Measurements from ENCODE around the gene ADD2. TPM values are rescaled to one million over a fixed set of nuclear protein-coding genes. Genes with fewer than 3 reads are reported as not detected.

The ADD2 gene
- total and polyA plus RNA-seq, 2 donors (not counting 1 experiment from before 2014, with no cell fraction given) = 15.9 to 21.7 TPM

DNA sequence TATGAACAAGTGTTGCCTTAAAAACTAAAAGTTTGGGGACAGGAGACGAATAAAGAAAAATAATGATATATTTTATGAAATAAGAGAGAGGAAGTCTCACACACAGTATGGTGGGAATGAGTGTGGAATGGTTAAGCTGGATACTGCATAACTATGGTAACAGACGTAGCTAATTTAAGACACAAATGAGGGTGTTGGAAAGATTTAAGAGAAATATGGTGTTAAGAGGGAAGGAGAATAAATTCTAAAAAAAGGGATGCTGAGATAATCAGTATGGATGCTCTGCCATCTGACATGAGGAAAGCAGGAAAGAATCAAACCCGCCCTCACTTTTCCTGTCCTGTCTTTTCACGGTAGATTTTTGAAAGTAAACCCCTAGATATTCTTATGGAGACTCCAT lies 10.6 kb downstream of the ADD2 start:
- H3K4me1 ChIP-seq (ENCODE audit: control insufficient read depth in 2 of 2, insufficient read depth in 2 of 2, low read length in 2 of 2) = no peaks in the 10 kb centered on the region
- TF ChIP-seq, protein P1, sequence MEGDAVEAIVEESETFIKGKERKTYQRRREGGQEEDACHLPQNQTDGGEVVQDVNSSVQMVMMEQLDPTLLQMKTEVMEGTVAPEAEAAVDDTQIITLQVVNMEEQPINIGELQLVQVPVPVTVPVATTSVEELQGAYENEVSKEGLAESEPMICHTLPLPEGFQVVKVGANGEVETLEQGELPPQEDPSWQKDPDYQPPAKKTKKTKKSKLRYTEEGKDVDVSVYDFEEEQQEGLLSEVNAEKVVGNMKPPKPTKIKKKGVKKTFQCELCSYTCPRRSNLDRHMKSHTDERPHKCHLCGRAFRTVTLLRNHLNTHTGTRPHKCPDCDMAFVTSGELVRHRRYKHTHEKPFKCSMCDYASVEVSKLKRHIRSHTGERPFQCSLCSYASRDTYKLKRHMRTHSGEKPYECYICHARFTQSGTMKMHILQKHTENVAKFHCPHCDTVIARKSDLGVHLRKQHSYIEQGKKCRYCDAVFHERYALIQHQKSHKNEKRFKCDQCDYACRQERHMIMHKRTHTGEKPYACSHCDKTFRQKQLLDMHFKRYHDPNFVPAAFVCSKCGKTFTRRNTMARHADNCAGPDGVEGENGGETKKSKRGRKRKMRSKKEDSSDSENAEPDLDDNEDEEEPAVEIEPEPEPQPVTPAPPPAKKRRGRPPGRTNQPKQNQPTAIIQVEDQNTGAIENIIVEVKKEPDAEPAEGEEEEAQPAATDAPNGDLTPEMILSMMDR (IDR thresholded peaks at IDR 0.05) = no peak
- no peak for TF ChIP-seq EZH2 (IDR thresholded peaks at IDR 0.05; ENCODE audit: borderline replicate concordance, insufficient read depth, low read depth, low read length, poor library complexity, severe bottlenecking)
- no peaks in the 10 kb centered on the region for H3K9me3 ChIP-seq (ENCODE audit: control extremely low read depth in 1 of 3, control insufficient read depth in 2 of 3, insufficient read depth in 1 of 3, low read length in 2 of 3)
- no peak overlapping the region for H3K4me2 ChIP-seq (replicated peaks; ENCODE audit: low read depth, low read length, poor library complexity, severe bottlenecking)
- H3K27ac Mint-ChIP-seq = no peak overlapping the region
- H3K9ac ChIP-seq (ENCODE audit: low read length) = no peak overlapping the region
- no peaks in the 10 kb centered on the region for H3K36me3 ChIP-seq (replicated peaks in 1 of 2; ENCODE audit: control extremely low read depth in 1 of 2, control insufficient read depth in 1 of 2, extremely low read depth in 1 of 2, insufficient read depth in 2 of 2, low read length in 1 of 2)
- no peak overlapping the region for H2AFZ ChIP-seq (ENCODE audit: insufficient read depth, low read depth, low read length, poor library complexity, severe bottlenecking)
- peaks cover 57% of the 10 kb centered on the region for H3K79me2 ChIP-seq (ENCODE audit: control insufficient read depth, insufficient read depth, low read length)
- H3K27ac ChIP-seq (ENCODE audit: low read length in 2 of 2) = no peak overlapping the region
- 80% methylated on average over 1 of the region's 4 CpGs for WGBS (ENCODE audit: insufficient coverage)
- no peaks in the 10 kb centered on the region for H3K9me3 Mint-ChIP-seq (ENCODE audit: insufficient read depth)
- no peaks in the 10 kb centered on the region for H3K27me3 ChIP-seq (replicated peaks in 1 of 4; ENCODE audit: control extremely low read depth in 1 of 4, control insufficient read depth in 3 of 4, insufficient read depth in 4 of 4, low read length in 3 of 4)
- H4K20me1 ChIP-seq (ENCODE audit: control insufficient read depth, insufficient read depth, low read length, poor library complexity, severe bottlenecking) = peaks cover 60% of the 10 kb centered on the region
- peaks cover 4% of the 10 kb centered on the region for H3K4me1 Mint-ChIP-seq
- CTCF ChIA-PET = no interaction called here
- no peak overlapping the region for H3K4me3 ChIP-seq (ENCODE audit: control extremely low read depth in 1 of 5, extremely low read depth in 1 of 5, insufficient read depth in 1 of 5, low read depth in 2 of 5, low read length in 4 of 5)
- intact Hi-C loops (cut with micrococcal nuclease) = no loop called here
- POLR2A ChIA-PET = no interaction called here
- ATAC-seq (ENCODE audit: low read depth) (no peak), DNase-seq (no peak)
- H3K27me3 Mint-ChIP-seq = peaks cover 9% of the 10 kb centered on the region
- H3K4me3 Mint-ChIP-seq = no peak overlapping the region

DNA sequence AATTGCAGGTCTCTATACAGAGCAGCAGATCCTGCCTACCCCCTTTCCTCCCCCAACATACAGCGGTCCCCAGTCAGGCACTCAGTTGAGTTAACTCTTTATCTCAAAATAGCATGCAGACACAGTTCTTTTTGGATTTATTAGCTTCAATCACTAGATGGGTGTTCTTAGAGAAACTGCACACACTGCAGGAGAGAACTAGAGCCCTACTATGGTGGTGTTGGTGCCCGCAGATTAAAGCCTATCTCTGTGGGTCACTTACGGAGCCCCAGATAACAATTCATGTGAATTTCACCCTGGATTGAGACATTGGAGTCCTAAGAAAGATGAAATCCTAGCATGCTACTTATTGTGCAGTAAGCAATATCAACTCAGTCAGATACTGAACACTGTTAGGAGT lies 11.9 kb downstream of the ADD2 start:
- Mint-ChIP-seq H3K27ac (no peak overlapping the region), H3K27me3 (peaks cover 9% of the 10 kb centered on the region), H3K9me3 (ENCODE audit: insufficient read depth) (no peaks in the 10 kb centered on the region), H3K4me1 (peaks cover 4% of the 10 kb centered on the region), H3K4me3 (no peak overlapping the region)
- no peaks in the 10 kb centered on the region for H3K36me3 ChIP-seq (replicated peaks in 1 of 2; ENCODE audit: control extremely low read depth in 1 of 2, control insufficient read depth in 1 of 2, extremely low read depth in 1 of 2, insufficient read depth in 2 of 2, low read length in 1 of 2)
- DNase-seq (no peak), ATAC-seq (ENCODE audit: low read depth) (no peak)
- ChIA-PET CTCF (no interaction called here), POLR2A (no interaction called here)
- H3K27me3 ChIP-seq (replicated peaks in 1 of 4; ENCODE audit: control extremely low read depth in 1 of 4, control insufficient read depth in 3 of 4, insufficient read depth in 4 of 4, low read length in 3 of 4) = no peaks in the 10 kb centered on the region
- H3K27ac ChIP-seq (ENCODE audit: low read length in 2 of 2) = no peak overlapping the region
- 100% methylated on average over 2 of the region's 3 CpGs for WGBS (ENCODE audit: insufficient coverage)
- no peak overlapping the region for H2AFZ ChIP-seq (ENCODE audit: insufficient read depth, low read depth, low read length, poor library complexity, severe bottlenecking)
- H3K9ac ChIP-seq (ENCODE audit: low read length) = no peak overlapping the region
- H3K9me3 ChIP-seq (ENCODE audit: control extremely low read depth in 1 of 3, control insufficient read depth in 2 of 3, insufficient read depth in 1 of 3, low read length in 2 of 3) = no peaks in the 10 kb centered on the region
- no peak overlapping the region for H3K4me3 ChIP-seq (ENCODE audit: control extremely low read depth in 1 of 5, extremely low read depth in 1 of 5, insufficient read depth in 1 of 5, low read depth in 2 of 5, low read length in 4 of 5)
- intact Hi-C loops (cut with micrococcal nuclease) = no loop called here
- H3K4me1 ChIP-seq (ENCODE audit: control insufficient read depth in 2 of 2, insufficient read depth in 2 of 2, low read length in 2 of 2) = no peaks in the 10 kb centered on the region
- peaks cover 49% of the 10 kb centered on the region for H3K79me2 ChIP-seq (ENCODE audit: control insufficient read depth, insufficient read depth, low read length)
- no peak overlapping the region for H3K4me2 ChIP-seq (replicated peaks; ENCODE audit: low read depth, low read length, poor library complexity, severe bottlenecking)
- peaks cover 60% of the 10 kb centered on the region for H4K20me1 ChIP-seq (ENCODE audit: control insufficient read depth, insufficient read depth, low read length, poor library complexity, severe bottlenecking)
- no peak for TF ChIP-seq EZH2 (IDR thresholded peaks at IDR 0.05; ENCODE audit: borderline replicate concordance, insufficient read depth, low read depth, low read length, poor library complexity, severe bottlenecking)
- TF ChIP-seq, protein P1 (IDR thresholded peaks at IDR 0.05) = no peak

Measured in B cell (primary cell).